ENCODE results near the gene C1R.

C1R gene

GRCh38 chr12:7092229-7092985 lies at the start of gene C1R:
Gene C1R, minus strand, starts transcription at chr12:7092445. Its CDS starts 57 bp downstream, at chr12:7092388.
- peak; percentile 82 to 83 for DNase-seq (ENCODE audit: low read depth in 2 of 2)

GRCh38 chr12:7141351-7142005 lies 49.2 kb upstream of the C1R start:
- no peak for DNase-seq (ENCODE audit: low read depth in 2 of 2)

- DNase-seq (ENCODE audit: low read depth in 2 of 2): no peak
These were observed 47.0 kb upstream of the C1R start for GRCh38 chr12:7139200-7139599.

- no peak for DNase-seq (ENCODE audit: low read depth in 2 of 2)
These were observed 45.7 kb upstream of the C1R start for GRCh38 chr12:7137908-7138307.

GRCh38 chr12:7136676-7137075 lies 44.4 kb upstream of the C1R start:
- DNase-seq (ENCODE audit: low read depth in 2 of 2): no peak

- no peak for DNase-seq (ENCODE audit: low read depth in 2 of 2)
These were observed 43.8 kb upstream of the C1R start for GRCh38 chr12:7136071-7136470.

- no peak for DNase-seq (ENCODE audit: low read depth in 2 of 2)
These were observed 42.3 kb upstream of the C1R start for GRCh38 chr12:7134396-7135166.

DNA sequence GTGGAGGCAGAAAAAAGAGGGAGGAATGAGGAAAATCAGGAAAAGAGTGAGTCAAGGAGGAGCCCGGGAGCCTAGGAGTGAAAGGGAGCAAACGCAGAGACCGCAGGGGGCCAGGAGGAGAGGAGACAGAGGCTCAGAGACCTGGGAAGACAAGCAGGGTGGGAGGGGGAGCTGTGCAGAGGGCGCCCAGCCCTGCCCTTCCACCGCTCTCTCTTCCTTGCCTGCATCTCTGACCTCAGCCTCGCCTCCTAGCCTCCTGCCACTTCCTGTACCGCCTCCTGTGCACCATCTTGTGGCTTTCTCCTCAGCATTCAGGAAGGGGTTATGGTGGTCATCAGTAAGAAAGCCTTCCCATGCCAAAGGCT lies 39.2 kb upstream of the C1R start:
- no peak for DNase-seq (ENCODE audit: low read depth in 2 of 2)

GRCh38 chr12:7130701-7131501 lies 38.7 kb upstream of the C1R start:
- no peak for DNase-seq (ENCODE audit: low read depth in 2 of 2)

DNA sequence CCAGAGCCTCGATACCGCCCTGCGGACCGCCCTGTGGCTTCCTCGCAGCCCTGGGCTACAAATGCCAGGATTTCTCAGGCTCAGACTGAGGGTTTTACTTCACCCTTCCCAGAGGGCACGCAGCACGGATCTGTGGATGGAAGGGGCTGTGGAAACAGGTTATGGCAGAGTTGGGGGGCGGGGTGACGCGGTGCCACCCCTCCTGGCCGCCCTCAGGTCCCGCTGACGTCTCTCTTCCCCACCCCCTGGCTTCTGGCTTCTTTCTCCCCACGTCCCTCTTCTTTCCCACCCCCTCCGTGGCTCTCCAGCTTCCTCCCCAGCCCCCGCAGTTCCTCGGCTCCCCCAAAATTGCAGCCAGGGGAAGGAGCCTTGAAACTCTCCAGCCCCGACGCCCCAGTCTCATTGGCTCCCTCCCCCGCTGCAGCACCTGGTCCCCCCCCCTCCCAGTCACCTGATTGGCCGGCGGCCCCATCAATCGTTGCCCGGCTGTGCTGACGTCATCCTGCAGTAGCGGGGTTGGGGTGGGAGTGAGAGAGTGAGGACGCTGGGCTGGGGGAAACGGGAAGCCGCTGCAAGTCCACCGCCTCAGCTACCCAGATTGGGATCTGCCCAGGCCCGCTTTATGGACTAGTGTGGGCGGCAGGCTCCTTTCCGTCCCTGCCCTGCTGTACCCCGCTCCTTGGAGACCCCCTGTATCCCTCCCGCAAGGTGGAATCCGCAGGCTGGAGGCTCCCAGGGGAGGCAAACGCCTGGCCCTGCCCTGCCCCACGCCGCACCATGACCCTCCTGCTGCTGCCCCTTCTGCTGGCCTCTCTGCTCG lies 37.8 kb upstream of the C1R start, which contains the start of gene CLSTN3:
Gene CLSTN3 (plus strand): TSS at position 500 of the 820 bp plus-strand sequence. CDS start 278 bp downstream, at position 778.
- peak; percentile 44 for DNase-seq (ENCODE audit: low read depth in 2 of 2)

DNA sequence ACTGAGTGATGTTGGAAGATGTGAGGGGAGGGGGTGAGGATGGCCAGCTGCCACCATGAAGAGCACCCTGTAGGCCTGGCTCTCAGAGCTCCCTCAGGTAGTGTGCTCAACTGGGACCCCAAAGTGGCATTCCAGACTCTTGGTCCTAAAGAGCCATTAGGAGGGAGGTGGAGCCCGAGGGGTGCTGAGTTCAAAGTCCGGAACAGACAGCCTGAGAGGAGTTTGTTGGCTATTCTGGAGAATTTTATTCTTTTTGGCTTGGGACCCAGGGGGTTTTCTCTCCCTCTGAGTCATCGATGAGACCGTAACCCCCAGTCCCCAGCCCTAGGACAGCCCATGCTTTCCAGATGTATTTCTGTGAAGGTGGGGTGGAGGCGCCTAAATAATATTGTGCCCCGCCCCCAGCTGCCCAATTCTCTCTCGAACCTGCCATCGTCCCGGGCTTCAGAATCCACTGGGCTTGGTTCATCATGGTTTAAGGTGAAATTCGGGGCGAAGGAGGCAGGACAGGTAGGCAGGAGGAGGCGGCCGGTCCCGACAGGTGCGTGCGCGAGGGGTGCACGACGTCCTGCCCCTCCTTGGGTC lies 37.1 kb upstream of the C1R start:
- no peak for DNase-seq (ENCODE audit: low read depth in 2 of 2)

GRCh38 chr12:7128681-7129286 lies 36.5 kb upstream of the C1R start, which contains the start of gene RBP5:
Gene RBP5, minus strand, starts transcription at chr12:7128889. Its CDS starts 114 bp downstream, at chr12:7128775.
- no peak for DNase-seq (ENCODE audit: low read depth in 2 of 2)

GRCh38 chr12:7127916-7128626 lies 35.8 kb upstream of the C1R start:
- DNase-seq (ENCODE audit: low read depth in 2 of 2): no peak

DNA sequence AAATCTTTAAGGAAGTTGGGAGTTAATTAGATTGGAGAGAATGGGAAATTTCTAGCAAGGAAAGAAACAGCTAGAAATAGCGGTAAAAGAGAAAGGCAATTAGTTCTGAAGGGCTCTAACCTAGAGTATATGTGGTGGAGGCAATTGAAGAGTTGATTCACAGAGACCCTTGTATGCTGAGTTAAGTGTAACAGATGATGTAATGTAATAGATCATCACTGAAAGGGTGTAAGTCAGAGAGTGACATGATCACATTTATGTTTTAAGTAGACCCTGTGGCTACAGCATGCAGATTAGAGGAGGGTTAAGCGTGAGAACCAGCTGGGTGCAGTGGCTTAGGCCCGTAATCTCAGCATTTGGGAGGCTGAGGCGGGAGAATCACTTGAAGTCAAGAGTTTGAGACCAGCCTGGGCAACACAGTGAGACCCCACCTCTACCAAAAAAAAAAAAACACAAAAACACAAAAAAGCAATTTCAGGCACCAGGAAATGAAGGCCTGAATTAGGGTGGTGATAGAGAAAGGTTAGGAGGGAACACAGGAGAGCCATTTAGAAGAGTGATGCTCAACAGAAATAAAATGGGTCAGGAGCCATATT lies 33.5 kb upstream of the C1R start:
- no peak for DNase-seq (ENCODE audit: low read depth in 2 of 2)

- no peak for DNase-seq (ENCODE audit: low read depth in 2 of 2)
These were observed 31.7 kb upstream of the C1R start for GRCh38 chr12:7123806-7124522.

DNA sequence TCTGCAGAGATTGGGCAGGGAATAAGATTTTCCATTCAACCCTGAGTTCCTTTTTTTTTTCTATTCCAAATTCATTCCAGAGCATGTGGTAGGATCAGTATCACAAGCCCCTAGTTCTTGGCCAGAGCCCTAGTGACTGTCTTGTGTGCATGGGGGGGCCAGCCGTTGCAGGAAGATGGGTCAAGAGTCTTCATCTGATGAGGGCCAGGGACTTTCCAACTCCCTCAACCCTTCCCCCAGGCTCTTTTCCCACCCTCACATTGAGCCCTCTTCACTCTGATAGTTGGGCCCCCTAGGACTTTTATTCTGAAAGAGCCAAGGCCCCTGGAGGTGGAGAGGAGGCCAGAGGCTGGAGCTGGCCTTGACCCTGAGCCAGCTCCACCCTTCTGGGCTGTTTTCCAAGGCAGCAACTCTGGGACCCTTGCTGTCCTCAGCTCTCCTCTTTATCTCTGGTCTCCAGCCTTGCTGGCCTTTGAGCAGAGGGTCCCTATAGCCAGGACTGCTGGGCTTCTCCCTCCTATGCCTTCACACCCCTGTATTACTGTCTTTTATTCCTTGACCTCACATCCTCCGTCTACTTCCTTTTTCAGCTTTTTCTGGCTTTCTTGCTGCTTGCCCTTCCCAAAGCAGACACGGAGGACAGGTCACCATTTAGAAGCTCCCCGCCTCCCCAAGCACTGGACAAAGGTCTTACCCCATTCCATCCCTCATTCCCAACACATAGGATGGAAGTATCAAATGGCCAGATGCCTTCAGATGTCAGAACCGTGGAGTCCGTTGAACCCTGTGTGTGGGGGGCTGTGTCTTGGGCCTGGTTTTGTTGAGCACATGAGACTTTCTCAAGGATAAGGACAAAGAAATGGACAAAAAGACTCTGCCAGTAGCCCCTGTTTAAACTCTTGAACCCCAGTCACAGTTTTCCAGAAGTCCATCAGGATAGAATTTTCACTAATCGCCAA lies 30.8 kb upstream of the C1R start:
- no peak for DNase-seq (ENCODE audit: low read depth in 2 of 2)

DNA sequence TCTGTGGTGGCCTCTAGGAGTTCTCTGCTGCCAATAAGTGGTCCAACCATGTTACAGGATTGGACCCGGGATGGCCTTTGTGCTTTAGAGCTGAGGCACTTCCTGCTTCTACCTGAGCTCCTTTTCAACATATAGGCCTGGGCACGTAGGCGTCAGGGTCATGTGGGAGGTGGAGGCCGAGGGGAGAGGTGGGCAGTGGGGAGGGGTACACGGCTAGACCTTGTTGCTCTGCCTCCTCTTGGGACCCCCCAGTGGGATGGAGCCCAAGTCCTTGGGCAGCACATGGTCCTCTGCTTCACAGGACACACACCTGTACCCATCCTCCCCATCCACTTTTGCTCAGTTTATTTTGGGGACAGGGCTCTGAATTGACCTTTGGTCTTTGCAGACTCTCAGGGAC lies 29.1 kb upstream of the C1R start:
- DNase-seq (ENCODE audit: low read depth in 2 of 2): no peak

Measured in fibroblast of skin of left biceps (primary cell).